Panc1 (cell line): ENCODE results near the gene TMPRSS5. TPM values are rescaled to one million over a fixed set of nuclear protein-coding genes. Genes with fewer than 3 reads are reported as not detected.

Source experiments
- ATAC-seq: fragments of 200-7000 bp; cut with Tn5 transposase; 2 replicates; pipeline ENCODE4 v1.9.1; 2020; ENCODE audit warnings: mild to moderate bottlenecking, moderate library complexity
- BruUV-seq: library from RNA; stranded (reverse); fragments of 400-500 nt; replicated peaks from 2 replicates; lab custom pipeline; 2021; lab: Mats Ljungman, UMichigan
- CTCF ChIA-PET: fragments of 300-600 bp; sonication (Branson Sonifier 250); formaldehyde crosslinking; loops from one replicate; lab custom pipeline; 2022; ENCODE audit warnings: antibody characterized with exemption; lab: Charles Lee
- POLR2A ChIA-PET: fragments of 300-600 bp; sonication (Branson Sonifier 250); formaldehyde crosslinking; loops from one replicate; lab custom pipeline; 2022; ENCODE audit warnings: antibody characterized with exemption; lab: Charles Lee
- DNase-seq: peaks from one replicate; pipeline ENCODE4 v3.0.0-alpha.2; 2010; ENCODE audit warnings: low read depth, low spot score
- H3K27ac ChIP-seq: 2 replicates; pipeline ENCODE4 v1.5.1; 2011; ENCODE audit warnings: mild to moderate bottlenecking, low read length, inconsistent platforms
- H3K27me3 ChIP-seq: fragments of 200-500 bp; sonication (Bioruptor generic); 2 replicates; pipeline ENCODE4 v1.6.0; 2014; ENCODE audit warnings: low read length, inconsistent platforms; ENCODE audit not compliant: control insufficient read depth, insufficient read depth
- H3K36me3 ChIP-seq: fragments of 200-500 bp; sonication (Bioruptor generic); 2 replicates; pipeline ENCODE4 v1.5.1; 2014; ENCODE audit warnings: inconsistent platforms, mild to moderate bottlenecking, low read length, moderate library complexity; ENCODE audit not compliant: control insufficient read depth, insufficient read depth
- H3K4me1 ChIP-seq: 2 replicates; pipeline ENCODE4 v1.5.1; 2011; ENCODE audit warnings: inconsistent platforms, mild to moderate bottlenecking, low read length, moderate library complexity; ENCODE audit not compliant: control insufficient read depth, insufficient read depth
- H3K4me3 ChIP-seq, 2 experiments: 2 replicates each; pipeline ENCODE4 v1.5.1; 2011 to 2012; ENCODE audit warnings: low read depth in 2 of 2, low read length in 2 of 2, mild to moderate bottlenecking in 2 of 2, inconsistent platforms in 1 of 2, moderate library complexity in 1 of 2
- H3K9me3 ChIP-seq: fragments of 200-500 bp; sonication (Bioruptor generic); 2 replicates; pipeline ENCODE4 v1.5.1; 2014; ENCODE audit warnings: low read depth, mild to moderate bottlenecking, inconsistent platforms, low read length, moderate library complexity; ENCODE audit not compliant: control insufficient read depth, insufficient read depth
- POLR2AphosphoS5 ChIP-seq: IDR thresholded peaks from 2 replicates; pipeline ENCODE4 v1.6.1; 2012; ENCODE audit warnings: mild to moderate bottlenecking, low read depth, low read length, moderate library complexity
- SIN3A ChIP-seq: IDR thresholded peaks from 2 replicates; pipeline ENCODE4 v1.6.1; 2012; ENCODE audit warnings: low read depth, mild to moderate bottlenecking, low read length, moderate library complexity, borderline replicate concordance; ENCODE audit not compliant: insufficient read depth
- TCF7L2 ChIP-seq: IDR thresholded peaks from 2 replicates; pipeline ENCODE4 v1.6.1; 2011; ENCODE audit warnings: mild to moderate bottlenecking, low read depth, low read length, inconsistent platforms
- in situ Hi-C: cut with HindIII; loops from 2 replicates; pipeline ENCODE4 v1.10.0; 2016; ENCODE audit warnings: low sequenced_read_pairs, low pct_unique_long_range_greater_than_20kb
- intact Hi-C: fragments of 100-400 bp; cut with micrococcal nuclease; formaldehyde crosslinking; loops from one replicate; pipeline ENCODE4 v1.10.0; 2022; ENCODE audit not compliant: unreplicated experiment
- total RNA-seq: library from RNA; stranded (reverse); gene quantifications from one replicate; pipeline ENCODE4 v1.2.1, GENCODE V29; 2021; ENCODE audit not compliant: unreplicated experiment
- TF ChIP-seq, protein P1 (sequence below), 2 experiments: IDR thresholded peaks; 2 replicates each; pipeline ENCODE4 v1.6.1; 2011 to 2012; ENCODE audit warnings: low read depth in 2 of 2, control low read depth in 1 of 2, low read length in 1 of 2, mild to moderate bottlenecking in 1 of 2, moderate library complexity in 1 of 2; ENCODE audit not compliant: insufficient read depth in 1 of 2
- TF ChIP-seq, protein P2 (sequence below): fragments of 450-650 bp; IDR thresholded peaks from 2 replicates; pipeline ENCODE4 v1.5.1; 2017; ENCODE audit warnings: mild to moderate bottlenecking

TMPRSS5 gene
- total RNA-seq, 1 experiment from 2014 or later: 0.85 TPM

DNA sequence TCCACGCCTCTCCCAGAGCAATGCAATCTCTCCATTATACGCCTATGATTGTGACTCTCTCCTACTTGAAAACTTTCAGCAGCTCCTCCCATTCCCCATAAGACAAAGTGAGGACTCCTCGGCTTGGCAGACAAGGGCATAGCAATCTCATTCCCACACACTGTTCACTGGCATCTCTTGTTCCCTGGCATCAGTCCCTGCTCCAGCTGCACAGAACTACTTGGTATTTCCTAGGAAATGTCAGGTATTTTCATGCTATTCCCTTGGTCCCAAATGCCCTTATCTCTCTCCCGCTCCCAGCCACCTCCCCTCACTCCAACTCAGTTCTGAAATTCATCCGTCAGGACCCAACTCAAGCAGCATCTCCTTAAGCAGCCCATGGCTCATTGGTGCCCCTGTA, 28.4 kb downstream of the TMPRSS5 start:
- no peaks in the 10 kb centered on the region for H3K9me3 ChIP-seq
- no peaks in the 10 kb centered on the region for H3K27me3 ChIP-seq
- no peak for TF ChIP-seq POLR2AphosphoS5
- no peak for TF ChIP-seq SIN3A
- no peak for TF ChIP-seq TCF7L2
- TF ChIP-seq, protein P1, sequence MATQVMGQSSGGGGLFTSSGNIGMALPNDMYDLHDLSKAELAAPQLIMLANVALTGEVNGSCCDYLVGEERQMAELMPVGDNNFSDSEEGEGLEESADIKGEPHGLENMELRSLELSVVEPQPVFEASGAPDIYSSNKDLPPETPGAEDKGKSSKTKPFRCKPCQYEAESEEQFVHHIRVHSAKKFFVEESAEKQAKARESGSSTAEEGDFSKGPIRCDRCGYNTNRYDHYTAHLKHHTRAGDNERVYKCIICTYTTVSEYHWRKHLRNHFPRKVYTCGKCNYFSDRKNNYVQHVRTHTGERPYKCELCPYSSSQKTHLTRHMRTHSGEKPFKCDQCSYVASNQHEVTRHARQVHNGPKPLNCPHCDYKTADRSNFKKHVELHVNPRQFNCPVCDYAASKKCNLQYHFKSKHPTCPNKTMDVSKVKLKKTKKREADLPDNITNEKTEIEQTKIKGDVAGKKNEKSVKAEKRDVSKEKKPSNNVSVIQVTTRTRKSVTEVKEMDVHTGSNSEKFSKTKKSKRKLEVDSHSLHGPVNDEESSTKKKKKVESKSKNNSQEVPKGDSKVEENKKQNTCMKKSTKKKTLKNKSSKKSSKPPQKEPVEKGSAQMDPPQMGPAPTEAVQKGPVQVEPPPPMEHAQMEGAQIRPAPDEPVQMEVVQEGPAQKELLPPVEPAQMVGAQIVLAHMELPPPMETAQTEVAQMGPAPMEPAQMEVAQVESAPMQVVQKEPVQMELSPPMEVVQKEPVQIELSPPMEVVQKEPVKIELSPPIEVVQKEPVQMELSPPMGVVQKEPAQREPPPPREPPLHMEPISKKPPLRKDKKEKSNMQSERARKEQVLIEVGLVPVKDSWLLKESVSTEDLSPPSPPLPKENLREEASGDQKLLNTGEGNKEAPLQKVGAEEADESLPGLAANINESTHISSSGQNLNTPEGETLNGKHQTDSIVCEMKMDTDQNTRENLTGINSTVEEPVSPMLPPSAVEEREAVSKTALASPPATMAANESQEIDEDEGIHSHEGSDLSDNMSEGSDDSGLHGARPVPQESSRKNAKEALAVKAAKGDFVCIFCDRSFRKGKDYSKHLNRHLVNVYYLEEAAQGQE (IDR thresholded peaks at IDR 0.05; ENCODE audit: insufficient read depth in 1 of 2, low read depth in 2 of 2, low read length in 1 of 2): no peak
- TF ChIP-seq, protein P2, sequence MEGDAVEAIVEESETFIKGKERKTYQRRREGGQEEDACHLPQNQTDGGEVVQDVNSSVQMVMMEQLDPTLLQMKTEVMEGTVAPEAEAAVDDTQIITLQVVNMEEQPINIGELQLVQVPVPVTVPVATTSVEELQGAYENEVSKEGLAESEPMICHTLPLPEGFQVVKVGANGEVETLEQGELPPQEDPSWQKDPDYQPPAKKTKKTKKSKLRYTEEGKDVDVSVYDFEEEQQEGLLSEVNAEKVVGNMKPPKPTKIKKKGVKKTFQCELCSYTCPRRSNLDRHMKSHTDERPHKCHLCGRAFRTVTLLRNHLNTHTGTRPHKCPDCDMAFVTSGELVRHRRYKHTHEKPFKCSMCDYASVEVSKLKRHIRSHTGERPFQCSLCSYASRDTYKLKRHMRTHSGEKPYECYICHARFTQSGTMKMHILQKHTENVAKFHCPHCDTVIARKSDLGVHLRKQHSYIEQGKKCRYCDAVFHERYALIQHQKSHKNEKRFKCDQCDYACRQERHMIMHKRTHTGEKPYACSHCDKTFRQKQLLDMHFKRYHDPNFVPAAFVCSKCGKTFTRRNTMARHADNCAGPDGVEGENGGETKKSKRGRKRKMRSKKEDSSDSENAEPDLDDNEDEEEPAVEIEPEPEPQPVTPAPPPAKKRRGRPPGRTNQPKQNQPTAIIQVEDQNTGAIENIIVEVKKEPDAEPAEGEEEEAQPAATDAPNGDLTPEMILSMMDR: no peak
- no peak overlapping the region for H3K27ac ChIP-seq
- intact Hi-C loops (no loop called here), in situ Hi-C loops (no loop called here)
- DNase-seq (no peak), ATAC-seq (no peak)
- ChIA-PET POLR2A (no interaction called here), CTCF (no interaction called here)
- no TSS peak for BruUV-seq
- no peak overlapping the region for H3K4me3 ChIP-seq
- H3K36me3 ChIP-seq: no peaks in the 10 kb centered on the region
- peaks cover 34% of the 10 kb centered on the region for H3K4me1 ChIP-seq

DNA sequence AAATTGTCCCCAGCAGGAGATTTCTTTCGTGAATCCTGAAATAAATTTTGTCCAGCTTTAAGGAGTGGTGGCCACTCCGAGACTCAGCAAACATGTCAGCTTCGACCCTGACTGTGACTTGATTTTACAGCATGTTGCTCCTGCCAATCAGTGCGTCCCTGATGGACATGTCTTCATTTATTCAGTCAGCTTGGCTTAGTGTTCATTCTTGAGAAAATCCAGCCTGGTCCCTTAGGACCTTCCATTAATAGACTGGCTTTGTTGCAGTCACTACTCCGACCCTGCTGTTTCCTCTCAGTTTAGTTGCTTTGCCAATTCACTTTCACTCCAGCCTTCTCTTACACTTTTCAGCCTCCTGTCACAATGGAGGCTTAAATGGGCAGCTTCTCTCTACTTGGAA, 30.5 kb downstream of the TMPRSS5 start:
- Histone ChIP-seq H3K4me3 (no peak overlapping the region), H3K27me3 (no peaks in the 10 kb centered on the region), H3K9me3 (no peaks in the 10 kb centered on the region), H3K4me1 (peaks cover 26% of the 10 kb centered on the region), H3K36me3 (no peaks in the 10 kb centered on the region), H3K27ac (peak overlapping the region; percentile 68)
- in situ Hi-C loops: no loop called here
- no TSS peak for BruUV-seq
- DNase-seq (no peak), ATAC-seq (no peak)
- ChIA-PET CTCF (no interaction called here), POLR2A (no interaction called here)
- intact Hi-C loops: no loop called here
- no peak for TF ChIP-seq SIN3A
- TF ChIP-seq, protein P2: no peak
- TF ChIP-seq TCF7L2: no peak
- TF ChIP-seq, protein P1 (IDR thresholded peaks at IDR 0.05; ENCODE audit: insufficient read depth in 1 of 2, low read depth in 2 of 2, low read length in 1 of 2): no peak
- TF ChIP-seq POLR2AphosphoS5: no peak
